Colonic mucosa (tissue), 4 donors: ENCODE data around the gene SMIM17. TPM values are rescaled to one million over a fixed set of nuclear protein-coding genes. Genes with fewer than 3 reads are reported as not detected.
"Not testable (repeated sequence)": the region's sequence is repeated elsewhere in the genome, so short reads cannot be mapped to it uniquely, and the experiment has no call there.

Experiments
- DNase-seq: peaks from one replicate; pipeline ENCODE4 v3.0.0-alpha.2; 2020
- H3K27ac ChIP-seq: fragments of 200-600 bp; one replicate; pipeline ENCODE4 v1.8.0; 2021
- H3K27me3 ChIP-seq: fragments of 200-600 bp; one replicate; pipeline ENCODE4 v1.8.0; 2021
- H3K36me3 ChIP-seq: fragments of 200-600 bp; one replicate; pipeline ENCODE4 v1.8.0; 2021
- H3K4me1 ChIP-seq: fragments of 200-600 bp; one replicate; pipeline ENCODE4 v1.8.0; 2021; ENCODE audit warnings: mild to moderate bottlenecking
- H3K4me3 ChIP-seq: fragments of 200-600 bp; one replicate; pipeline ENCODE4 v1.8.0; 2021
- H3K9ac ChIP-seq, 2 donors: one replicate each; pipeline ENCODE4 v1.7.0; 2013; ENCODE audit warnings: control low read depth in 2 of 2, low read depth in 2 of 2, low read length in 2 of 2
- H3K9me3 ChIP-seq: fragments of 200-600 bp; one replicate; pipeline ENCODE4 v1.8.0; 2021
- intact Hi-C: fragments of 100-400 bp; cut with DNase I; formaldehyde crosslinking; loops from one replicate; pipeline ENCODE4 v1.14.1; 2022
- total RNA-seq, 2 donors: library from RNA; stranded (reverse); fragmentation: NEBNext Ultra II Directional in 1 of 2; extraction: Animal tissue kit (Norgen Biotek cat#: 25700) in 1 of 2; gene quantifications; one replicate each; pipeline ENCODE4 v1.2.1, GENCODE V29; 2021
- TF ChIP-seq, protein P1 (sequence below): fragments of 200-600 bp; IDR thresholded peaks from one replicate; pipeline ENCODE4 v1.8.0; 2022; ENCODE audit warnings: antibody characterized with exemption, mild to moderate bottlenecking
- donor health status: healthy.
- donor health status: DM: no; HTN: no; CAD: no.
- donor health status: DM: no; HTN: no; CAD: no.

The SMIM17 gene
- total RNA-seq, 2 donors from 2014 or later = not detected

GRCh38 chr19:56667311-56667870 is 24.4 kb downstream of the SMIM17 start:
- H3K4me3 ChIP-seq = no peak overlapping the region
- H3K4me1 ChIP-seq = no peaks in the 10 kb centered on the region
- H3K36me3 ChIP-seq = no peaks in the 10 kb centered on the region
- H3K9ac ChIP-seq = no peak overlapping the region
- TF ChIP-seq, protein P1, sequence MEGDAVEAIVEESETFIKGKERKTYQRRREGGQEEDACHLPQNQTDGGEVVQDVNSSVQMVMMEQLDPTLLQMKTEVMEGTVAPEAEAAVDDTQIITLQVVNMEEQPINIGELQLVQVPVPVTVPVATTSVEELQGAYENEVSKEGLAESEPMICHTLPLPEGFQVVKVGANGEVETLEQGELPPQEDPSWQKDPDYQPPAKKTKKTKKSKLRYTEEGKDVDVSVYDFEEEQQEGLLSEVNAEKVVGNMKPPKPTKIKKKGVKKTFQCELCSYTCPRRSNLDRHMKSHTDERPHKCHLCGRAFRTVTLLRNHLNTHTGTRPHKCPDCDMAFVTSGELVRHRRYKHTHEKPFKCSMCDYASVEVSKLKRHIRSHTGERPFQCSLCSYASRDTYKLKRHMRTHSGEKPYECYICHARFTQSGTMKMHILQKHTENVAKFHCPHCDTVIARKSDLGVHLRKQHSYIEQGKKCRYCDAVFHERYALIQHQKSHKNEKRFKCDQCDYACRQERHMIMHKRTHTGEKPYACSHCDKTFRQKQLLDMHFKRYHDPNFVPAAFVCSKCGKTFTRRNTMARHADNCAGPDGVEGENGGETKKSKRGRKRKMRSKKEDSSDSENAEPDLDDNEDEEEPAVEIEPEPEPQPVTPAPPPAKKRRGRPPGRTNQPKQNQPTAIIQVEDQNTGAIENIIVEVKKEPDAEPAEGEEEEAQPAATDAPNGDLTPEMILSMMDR = no peak
- no peak for DNase-seq
- intact Hi-C loops = no loop called here
- no peaks in the 10 kb centered on the region for H3K27me3 ChIP-seq
- no peaks in the 10 kb centered on the region for H3K9me3 ChIP-seq
- H3K27ac ChIP-seq = no peak overlapping the region

- H3K4me1 ChIP-seq = no peaks in the 10 kb centered on the region
- TF ChIP-seq, protein P1 = no peak
- intact Hi-C loops = no loop called here
Observed at GRCh38 chr19:56668676-56669075, 25.7 kb downstream of the SMIM17 start.

DNA sequence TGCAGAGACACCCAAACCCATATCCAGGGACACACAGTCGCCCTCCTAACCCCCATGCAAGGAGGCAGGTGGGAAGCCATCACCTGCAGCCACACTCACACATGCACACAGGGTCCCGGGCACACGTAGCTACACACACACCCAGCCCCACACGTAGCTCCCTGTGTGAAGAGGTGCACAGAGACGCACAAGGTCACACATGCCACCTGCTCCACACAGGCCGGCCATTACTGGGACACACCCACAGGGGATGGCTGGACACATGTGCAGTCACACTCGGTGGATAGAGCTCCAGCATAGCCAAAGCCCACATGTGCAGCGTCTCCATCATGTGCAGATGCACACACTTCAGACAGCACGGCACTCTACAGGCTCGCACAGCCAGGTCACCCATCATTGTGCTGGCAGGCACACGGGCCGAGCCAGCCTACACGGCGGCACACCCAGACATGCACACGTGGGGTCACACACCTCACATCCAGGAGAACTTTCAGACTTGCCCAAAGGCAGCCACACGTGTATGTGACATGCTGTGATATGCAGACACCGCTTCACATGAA is 27.5 kb downstream of the SMIM17 start:
- TF ChIP-seq, protein P1 = no peak
- Histone ChIP-seq H3K27me3 (no peaks in the 10 kb centered on the region), H3K9me3 (no peaks in the 10 kb centered on the region), H3K27ac (no peak overlapping the region), H3K4me1 (no peaks in the 10 kb centered on the region), H3K4me3 (peak overlapping the region; percentile 36), H3K9ac (peak overlapping the region in 1 of 2 donors; percentile 65), H3K36me3 (no peaks in the 10 kb centered on the region)
- intact Hi-C loops = no loop called here
- DNase-seq = no peak

More at GRCh38 chr19:56668676-56669075, 25.7 kb downstream of the SMIM17 start:
- Histone ChIP-seq H3K27me3 (no peaks in the 10 kb centered on the region), H3K9me3 (no peaks in the 10 kb centered on the region), H3K36me3 (no peaks in the 10 kb centered on the region), H3K4me3 (no peak overlapping the region), H3K9ac (no peak overlapping the region), H3K27ac (no peak overlapping the region)
- DNase-seq = no peak

DNA sequence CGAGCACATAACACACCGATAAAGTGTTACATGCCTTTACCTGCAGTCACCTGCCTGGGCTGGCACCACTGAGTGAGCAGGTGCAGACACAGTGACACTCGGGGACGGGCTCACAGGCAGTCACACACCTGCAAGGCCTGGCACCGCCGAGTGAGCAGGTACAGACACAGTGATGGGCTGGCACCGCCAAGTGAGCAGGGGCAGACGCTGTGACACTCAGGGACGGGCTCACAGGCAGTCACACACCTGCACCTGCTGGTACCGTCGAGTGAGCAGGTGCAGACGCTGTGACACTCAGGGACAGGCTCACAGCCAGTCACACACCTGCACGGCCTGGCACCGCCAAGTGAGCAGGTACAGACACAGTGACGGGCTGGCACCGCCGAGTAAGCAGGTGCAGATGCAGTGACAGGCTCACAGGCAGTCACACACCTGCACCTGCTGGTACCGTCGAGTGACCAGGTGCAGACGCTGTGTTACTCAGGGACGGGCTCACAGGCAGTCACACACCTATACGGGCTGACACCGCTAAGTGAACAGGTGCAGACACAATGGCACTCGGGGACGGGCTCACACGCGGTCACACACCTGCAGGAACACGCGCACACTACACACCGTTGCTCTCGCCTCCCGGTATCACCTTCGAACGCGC is 28.1 kb downstream of the SMIM17 start:
- H3K36me3 ChIP-seq = no peaks in the 10 kb centered on the region
- H3K4me1 ChIP-seq = no peaks in the 10 kb centered on the region
- no peaks in the 10 kb centered on the region for H3K9me3 ChIP-seq
- no peaks in the 10 kb centered on the region for H3K27me3 ChIP-seq
- TF ChIP-seq, protein P1 = no peak
- H3K9ac ChIP-seq = peak overlapping the region; percentile 53 to 65
- peak overlapping the region; percentile 36 for H3K4me3 ChIP-seq
- intact Hi-C loops = no loop called here
- no peak for DNase-seq
- no peak overlapping the region for H3K27ac ChIP-seq

- peak; percentile 89 for DNase-seq
- Histone ChIP-seq H3K4me3 (peak within 1 kb of the TSS; percentile 36), H3K27me3 (no peaks in the 10 kb centered on the region), H3K27ac (no peak within 1 kb of the TSS), H3K36me3 (no peaks in the 10 kb centered on the region), H3K9me3 (no peaks in the 10 kb centered on the region), H3K4me1 (no peaks in the 10 kb centered on the region), H3K9ac (peak within 1 kb of the TSS; percentile 53 to 65)
- intact Hi-C loops = no loop called here
- TF ChIP-seq, protein P1 = no peak
Observed at GRCh38 chr19:56671613-56671994, 28.6 kb downstream of the SMIM17 start, which contains the start of gene ZNF835. ZNF835 (minus strand) TSS chr19:56671757; CDS start chr19:56665198, 6,559 bp downstream.

DNA sequence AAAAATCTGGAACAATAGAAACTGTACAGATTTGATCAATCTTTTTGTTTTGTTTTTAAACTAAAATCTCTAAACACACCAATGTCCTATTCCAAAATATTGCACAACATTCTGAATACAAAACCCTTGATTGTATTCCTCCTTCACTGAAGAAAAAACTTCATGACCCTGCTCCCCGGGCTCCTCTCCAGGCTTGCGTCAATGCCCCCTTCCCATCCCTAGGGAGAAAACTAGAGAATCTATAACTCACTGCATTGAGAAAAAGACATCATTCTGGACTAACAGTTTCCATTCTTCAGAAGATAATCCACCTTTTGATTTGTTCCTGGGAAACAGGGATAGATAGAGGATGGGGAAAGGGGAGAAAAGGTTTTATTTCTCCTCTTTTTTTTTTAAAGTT is 29.7 kb downstream of the SMIM17 start:
- H3K4me1 ChIP-seq, H3K9me3 ChIP-seq, DNase-seq, H3K27me3 ChIP-seq, H3K9ac ChIP-seq, H3K27ac ChIP-seq, H3K36me3 ChIP-seq, H3K4me3 ChIP-seq, intact Hi-C loops: not testable (repeated sequence)
